Measurements from ENCODE around the gene GAB2. TPM values are rescaled to one million over a fixed set of nuclear protein-coding genes. Genes with fewer than 3 reads are reported as not detected.

The GAB2 gene
- polyA plus RNA-seq, 2 of the 4 experiments (the other 2 are of a cell fraction), result 2.8 to 4.7 TPM

Other genes starting within 250 kb of the GAB2 start
- 7.2 and 8.2 TPM in 2 replicates for gene KCTD21, start 229.2 kb downstream of the GAB2 start, polyA plus RNA-seq (2011; rRNA removed)
- gene KCTD21, start 229.2 kb downstream of the GAB2 start, polyA plus RNA-seq (2017; fragmentation: RNase III; extraction: RNeasy Plus Mini Kit Qiagen cat#74134 plus additional on column Dnase treatment), result 5.9 to 6.4 TPM (median 5.9 TPM) in 3 replicates
- 3.8 and 4.4 TPM in 2 replicates for gene USP35, start 228.9 kb downstream of the GAB2 start, polyA plus RNA-seq (2011; rRNA removed)
- gene USP35, start 228.9 kb downstream of the GAB2 start, polyA plus RNA-seq (2017; fragmentation: RNase III; extraction: RNeasy Plus Mini Kit Qiagen cat#74134 plus additional on column Dnase treatment), result 5.5 to 6.4 TPM (median 5.8 TPM) in 3 replicates
- 37.9 and 57.7 TPM in 2 replicates for gene NARS2, start 157.0 kb upstream of the GAB2 start, polyA plus RNA-seq (2011; rRNA removed)
- 29.7 to 31.7 TPM (median 30.9 TPM) in 3 replicates for gene NARS2, start 157.0 kb upstream of the GAB2 start, polyA plus RNA-seq (2017; fragmentation: RNase III; extraction: RNeasy Plus Mini Kit Qiagen cat#74134 plus additional on column Dnase treatment)